MM.1S (cell line): Measurements from ENCODE around the gene TMEFF2.
A peak's percentile ranks its signal among the peaks of the same experiment; 100 is the strongest.

Source experiments
- DNase-seq: peaks from one replicate; pipeline ENCODE4 v3.0.0-alpha.2; 2015
- H2AFZ ChIP-seq: fragments of 300-600 bp; sonication (generic); 2 replicates; pipeline ENCODE4 v1.6.0; 2016; ENCODE audit warnings: antibody characterized with exemption, low read length
- H3F3A ChIP-seq: fragments of 300-600 bp; sonication (generic); 2 replicates; pipeline ENCODE4 v1.6.1; 2016; ENCODE audit warnings: mild to moderate bottlenecking, antibody characterized with exemption, low read length, moderate library complexity, mixed read lengths; ENCODE audit not compliant: insufficient read depth
- H3K27ac ChIP-seq: fragments of 300-600 bp; sonication (generic); 2 replicates; pipeline ENCODE4 v1.5.1; 2016; ENCODE audit warnings: mild to moderate bottlenecking, low read length
- H3K27me3 ChIP-seq: fragments of 300-600 bp; sonication (generic); replicated peaks from 2 replicates; pipeline ENCODE4 v1.6.0; 2016; ENCODE audit warnings: low read length; ENCODE audit not compliant: insufficient read depth
- H3K36me3 ChIP-seq: fragments of 300-600 bp; sonication (generic); replicated peaks from 2 replicates; pipeline ENCODE4 v1.6.1; 2016; ENCODE audit warnings: mild to moderate bottlenecking, low read length, mixed read lengths; ENCODE audit not compliant: insufficient read depth
- H3K4me1 ChIP-seq: fragments of 300-600 bp; sonication (generic); 2 replicates; pipeline ENCODE4 v1.6.1; 2016; ENCODE audit warnings: low read length, mixed read lengths
- H3K4me2 ChIP-seq: fragments of 300-600 bp; sonication (generic); 2 replicates; pipeline ENCODE4 v1.6.0; 2016; ENCODE audit warnings: low read depth, low read length
- H3K4me3 ChIP-seq: fragments of 300-600 bp; sonication (generic); 2 replicates; pipeline ENCODE4 v1.5.1; 2016; ENCODE audit warnings: low read length, mixed read lengths
- H3K79me2 ChIP-seq: fragments of 300-600 bp; sonication (generic); 2 replicates; pipeline ENCODE4 v1.6.1; 2016; ENCODE audit warnings: mixed run types, low read length, mixed read lengths
- H3K9ac ChIP-seq: fragments of 300-600 bp; sonication (generic); 2 replicates; pipeline ENCODE4 v1.6.1; 2016; ENCODE audit warnings: low read length, mixed read lengths
- H3K9me2 ChIP-seq: fragments of 300-600 bp; sonication (generic); replicated peaks from 2 replicates; pipeline ENCODE4 v1.6.1; 2016; ENCODE audit warnings: mild to moderate bottlenecking, low read length, mixed read lengths; ENCODE audit not compliant: insufficient read depth
- H3K9me3 ChIP-seq: fragments of 300-600 bp; sonication (generic); replicated peaks from 2 replicates; pipeline ENCODE4 v1.6.1; 2016; ENCODE audit warnings: mild to moderate bottlenecking, low read length, mixed read lengths; ENCODE audit not compliant: insufficient read depth
- H4K20me1 ChIP-seq: fragments of 300-600 bp; sonication (generic); 2 replicates; pipeline ENCODE4 v1.6.1; 2016; ENCODE audit warnings: mild to moderate bottlenecking, low read length, moderate library complexity, mixed read lengths; ENCODE audit not compliant: insufficient read depth
- CTCF ChIP-seq: fragments of 300-600 bp; sonication (generic); IDR thresholded peaks from 2 replicates; pipeline ENCODE4 v1.5.1; 2016; ENCODE audit warnings: antibody characterized with exemption, low read length, mixed read lengths
- EZH2 ChIP-seq: fragments of 300-600 bp; sonication (generic); optimal IDR thresholded peaks from 2 replicates; pipeline ENCODE3; 2017; ENCODE audit warnings: low read depth, mild to moderate bottlenecking, antibody characterized with exemption, low read length, mixed read lengths
- EZH2phosphoT487 ChIP-seq: fragments of 300-600 bp; sonication (generic); IDR thresholded peaks from 2 replicates; pipeline ENCODE4 v1.6.1; 2018; ENCODE audit warnings: antibody characterized with exemption, low read length

The TMEFF2 gene

DNA sequence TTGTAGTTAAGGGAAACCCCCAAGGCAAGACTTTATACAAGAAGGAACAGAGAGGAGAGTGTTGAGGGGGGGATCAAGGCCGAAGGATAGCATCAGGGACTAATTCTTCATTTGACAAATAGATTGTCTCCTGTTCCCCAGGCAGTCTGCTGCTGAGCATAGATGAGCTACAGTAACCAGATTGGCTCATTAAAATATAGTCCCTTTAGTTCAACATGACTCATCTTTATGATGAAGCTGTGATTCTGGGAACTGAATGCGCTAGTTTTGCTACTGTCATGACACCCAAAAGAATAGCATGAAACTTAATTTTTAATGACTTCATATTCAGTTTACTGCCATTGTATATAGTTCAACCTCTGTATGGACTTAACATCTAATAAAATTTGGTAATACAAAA is 35.5 kb downstream of the TMEFF2 start:
- Histone ChIP-seq H3K9me3 (no peaks in the 10 kb centered on the region), H3K4me3 (no peak overlapping the region), H3K4me1 (peaks cover 24% of the 10 kb centered on the region), H3K27me3 (no peaks in the 10 kb centered on the region), H2AFZ (no peak overlapping the region), H3K9ac (no peak overlapping the region), H3K36me3 (no peaks in the 10 kb centered on the region), H3K9me2 (no peaks in the 10 kb centered on the region), H4K20me1 (no peaks in the 10 kb centered on the region), H3K79me2 (no peaks in the 10 kb centered on the region), H3F3A (no peaks in the 10 kb centered on the region), H3K4me2 (no peak overlapping the region), H3K27ac (no peak overlapping the region)
- TF ChIP-seq CTCF (no peak), EZH2 (no peak), EZH2phosphoT487 (no peak)
- no peak for DNase-seq

DNA sequence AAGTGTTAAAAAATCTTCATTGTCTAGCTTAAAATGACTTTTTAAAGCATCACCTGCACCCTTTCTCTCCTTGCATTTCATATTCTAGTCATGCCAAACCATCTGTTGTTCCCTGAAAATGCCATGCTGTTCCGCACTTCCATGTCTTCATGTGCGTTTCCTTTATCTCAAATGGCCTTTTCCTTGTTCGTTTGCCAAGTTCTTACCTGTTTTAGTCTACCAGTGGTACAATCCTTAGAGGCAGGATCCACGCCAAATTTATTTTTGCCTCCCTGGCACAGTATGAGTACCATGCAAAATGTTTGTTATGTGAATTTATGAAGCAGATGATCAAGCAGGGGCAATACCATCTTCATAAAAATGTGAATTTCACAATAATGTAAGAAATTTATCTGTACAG is 37.0 kb downstream of the TMEFF2 start:
- no peak overlapping the region for H3K27ac ChIP-seq
- no peak for TF ChIP-seq EZH2phosphoT487
- no peaks in the 10 kb centered on the region for H3K9me2 ChIP-seq
- H3K9me3 ChIP-seq = no peaks in the 10 kb centered on the region
- H3K79me2 ChIP-seq = no peaks in the 10 kb centered on the region
- no peaks in the 10 kb centered on the region for H3F3A ChIP-seq
- no peak for DNase-seq
- no peak overlapping the region for H3K4me2 ChIP-seq
- peaks cover 34% of the 10 kb centered on the region for H3K4me1 ChIP-seq
- no peaks in the 10 kb centered on the region for H3K27me3 ChIP-seq
- H3K9ac ChIP-seq = no peak overlapping the region
- no peaks in the 10 kb centered on the region for H4K20me1 ChIP-seq
- H3K4me3 ChIP-seq = no peak overlapping the region
- H2AFZ ChIP-seq = no peak overlapping the region
- H3K36me3 ChIP-seq = no peaks in the 10 kb centered on the region

DNA sequence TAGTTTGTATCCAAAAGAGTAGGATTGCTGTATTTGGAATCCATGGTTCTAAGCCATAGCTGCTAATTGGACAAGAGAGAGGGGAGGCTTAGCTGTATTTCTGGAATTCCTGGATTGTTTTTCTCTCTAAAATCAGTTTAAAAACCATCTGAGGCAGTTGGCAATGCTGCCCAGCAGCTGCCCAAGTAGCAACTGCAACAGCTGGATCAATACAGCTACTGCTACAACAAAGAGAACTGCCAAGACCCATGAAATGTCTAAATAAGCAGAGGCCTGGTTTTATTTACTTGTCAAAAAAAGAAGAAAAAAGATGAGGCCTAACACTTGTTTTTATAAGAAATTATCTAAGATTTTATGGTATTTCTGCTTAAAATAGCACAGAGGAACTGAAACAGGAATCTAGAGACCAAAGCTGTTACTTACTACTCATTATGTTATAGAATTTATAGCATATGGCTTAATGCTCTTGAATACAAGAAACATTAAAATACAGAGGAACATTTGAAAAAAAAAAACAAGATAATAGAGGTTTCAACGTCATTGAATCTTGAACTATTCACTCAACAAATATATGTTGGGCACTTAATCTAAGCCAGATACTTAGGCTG is 39.1 kb downstream of the TMEFF2 start:
- Histone ChIP-seq H3K4me1 (peaks cover 26% of the 10 kb centered on the region), H3K36me3 (no peaks in the 10 kb centered on the region), H3K9me2 (no peaks in the 10 kb centered on the region), H3K27me3 (no peaks in the 10 kb centered on the region), H3K9me3 (no peaks in the 10 kb centered on the region), H3K4me2 (peak overlapping the region; percentile 12; the same call in 1 of the 2 replicates), H2AFZ (0 out of 2 replicates have a peak overlapping the region, but pooled peaks have one; percentile 6), H3K79me2 (no peaks in the 10 kb centered on the region), H3K27ac (peak overlapping the region; percentile 27; the same call in 1 of the 2 replicates), H3F3A (no peaks in the 10 kb centered on the region), H4K20me1 (no peaks in the 10 kb centered on the region), H3K9ac (no peak overlapping the region), H3K4me3 (no peak overlapping the region)
- DNase-seq = peak; percentile 13
- no peak for TF ChIP-seq EZH2
- no peak for TF ChIP-seq EZH2phosphoT487
- TF ChIP-seq CTCF = no peak

- Histone ChIP-seq H3K4me1 (peaks cover 26% of the 10 kb centered on the region), H3K4me2 (peak overlapping the region; percentile 31; the same call in 1 of the 2 replicates), H3K36me3 (no peaks in the 10 kb centered on the region), H4K20me1 (no peaks in the 10 kb centered on the region), H2AFZ (no peak overlapping the region), H3K27me3 (no peaks in the 10 kb centered on the region), H3K4me3 (no peak overlapping the region), H3K9me2 (no peaks in the 10 kb centered on the region), H3K9me3 (no peaks in the 10 kb centered on the region), H3K27ac (peak overlapping the region; percentile 59), H3K79me2 (no peaks in the 10 kb centered on the region), H3K9ac (no peak overlapping the region), H3F3A (no peaks in the 10 kb centered on the region)
- peak; percentile 77 for DNase-seq
- TF ChIP-seq EZH2phosphoT487 = no peak
- TF ChIP-seq CTCF = no peak
- TF ChIP-seq EZH2 = no peak
Observed at GRCh38 chr2:192153561-192153960, 41.2 kb downstream of the TMEFF2 start.
